KG1 (cell line): Measurements from ENCODE around the gene MDGA2.

Experiments
- DNase-seq: peaks from one replicate; lab custom pipeline; 2025; lab: John Stamatoyannopoulos, UW

MDGA2 gene

GRCh38 chr14:47619392-47619791 is 56.0 kb downstream of the MDGA2 start:
- DNase-seq, result no peak

GRCh38 chr14:47606566-47606965 is 68.8 kb downstream of the MDGA2 start:
- DNase-seq, result no peak

- DNase-seq, result no peak
Measured at GRCh38 chr14:47596860-47597259, 78.5 kb downstream of the MDGA2 start.

GRCh38 chr14:47596232-47596631 is 79.2 kb downstream of the MDGA2 start:
- no peak for DNase-seq

- no peak for DNase-seq
Measured at GRCh38 chr14:47595552-47595951, 79.9 kb downstream of the MDGA2 start.

- DNase-seq, result no peak
Measured at GRCh38 chr14:47590767-47591495, 84.5 kb downstream of the MDGA2 start.

- no peak for DNase-seq
Measured at GRCh38 chr14:47585447-47585846, 90.0 kb downstream of the MDGA2 start.

GRCh38 chr14:47567273-47567672 is 108.1 kb downstream of the MDGA2 start:
- no peak for DNase-seq

GRCh38 chr14:47557894-47558293 is 117.5 kb downstream of the MDGA2 start:
- DNase-seq, result no peak

GRCh38 chr14:47555333-47555732 is 120.1 kb downstream of the MDGA2 start:
- no peak for DNase-seq

- no peak for DNase-seq
Measured at GRCh38 chr14:47549886-47550285, 125.5 kb downstream of the MDGA2 start.

- DNase-seq, result no peak
Measured at GRCh38 chr14:47543459-47543858, 131.9 kb downstream of the MDGA2 start.

GRCh38 chr14:47541662-47542061 is 133.7 kb downstream of the MDGA2 start:
- DNase-seq, result no peak

- peak; percentile 10 for DNase-seq
Measured at GRCh38 chr14:47539031-47539461, 136.4 kb downstream of the MDGA2 start.

GRCh38 chr14:47536341-47536740 is 139.1 kb downstream of the MDGA2 start:
- no peak for DNase-seq

GRCh38 chr14:47526591-47527244 is 148.7 kb downstream of the MDGA2 start:
- DNase-seq, result no peak

GRCh38 chr14:47524524-47524923 is 150.9 kb downstream of the MDGA2 start:
- DNase-seq, result no peak

GRCh38 chr14:47520382-47520781 is 155.0 kb downstream of the MDGA2 start:
- no peak for DNase-seq

- DNase-seq, result no peak
Measured at GRCh38 chr14:47511829-47512228, 163.6 kb downstream of the MDGA2 start.

- no peak for DNase-seq
Measured at GRCh38 chr14:47509957-47510356, 165.4 kb downstream of the MDGA2 start.

- DNase-seq, result no peak
Measured at GRCh38 chr14:47507861-47508260, 167.5 kb downstream of the MDGA2 start.

GRCh38 chr14:47500369-47500768 is 175.0 kb downstream of the MDGA2 start:
- DNase-seq, result no peak

- no peak for DNase-seq
Measured at GRCh38 chr14:47490766-47491165, 184.6 kb downstream of the MDGA2 start.

- DNase-seq, result no peak
Measured at GRCh38 chr14:47490353-47490752, 185.1 kb downstream of the MDGA2 start.
